OCI-LY3 (cell line): ENCODE measurements around the gene ITGA6.

ENCODE experiments used
- CTCF ChIP-seq: fragments of 200-600, 300-600 bp; sonication (generic); IDR thresholded peaks from 2 replicates; pipeline ENCODE4 v1.5.1; 2014; ENCODE audit warnings: antibody characterized with exemption, low read length, low read depth
- EZH2phosphoT487 ChIP-seq: fragments of 200-600 bp; shearing (Covaris generic); IDR thresholded peaks from 2 replicates; pipeline ENCODE4 v1.6.1; 2018; ENCODE audit warnings: antibody characterized with exemption, mixed run types, low read depth

- TF ChIP-seq CTCF (no peak), EZH2phosphoT487 (no peak)
Measured at GRCh38 chr2:172420216-172420615, 7.2 kb upstream of the ITGA6 start.
